Measurements from ENCODE around the gene RUNX1.

- TF ChIP-seq CTCF (IDR thresholded peaks at IDR 0.05) (no peak), POLR2A (IDR thresholded peaks at IDR 0.05) (no peak)
Measured at GRCh38 chr21:34857122-34857713, 191.9 kb downstream of the RUNX1 start.
